ENCODE results near the gene CSRP1.

CSRP1 gene

GRCh38 chr1:201469645-201470074 lies 37.3 kb downstream of the CSRP1 start:
- TF ChIP-seq CTCF (conservative IDR thresholded peaks at IDR 0.05; ENCODE audit: low read depth, low read length) = no peak
- DNase-seq (ENCODE audit: low read depth) = no peak
- peak overlapping the region; percentile 92 for H3K4me3 ChIP-seq (ENCODE audit: low read depth, low read length)

- H3K4me3 ChIP-seq (ENCODE audit: low read depth, low read length) = peak within 1 kb of the TSS; percentile 92
- peak; percentile 1 for TF ChIP-seq CTCF (conservative IDR thresholded peaks at IDR 0.05; ENCODE audit: low read depth, low read length)
- peak; percentile 95 for DNase-seq (ENCODE audit: low read depth)
Observed at GRCh38 chr1:201468844-201469644, 37.9 kb downstream of the CSRP1 start, which contains the start of gene PHLDA3. TSS of gene PHLDA3 (minus strand) at chr1:201469188. CDS start at chr1:201468786, 402 bp downstream.

- TF ChIP-seq CTCF (conservative IDR thresholded peaks at IDR 0.05; ENCODE audit: low read depth, low read length) = no peak
- DNase-seq (ENCODE audit: low read depth) = no peak
- peak overlapping the region; percentile 92 for H3K4me3 ChIP-seq (ENCODE audit: low read depth, low read length)
Observed at GRCh38 chr1:201468501-201468843, 38.5 kb downstream of the CSRP1 start.

- no peak for TF ChIP-seq CTCF (conservative IDR thresholded peaks at IDR 0.05; ENCODE audit: low read depth, low read length)
- no peak for DNase-seq (ENCODE audit: low read depth)
- peak overlapping the region; percentile 92 for H3K4me3 ChIP-seq (ENCODE audit: low read depth, low read length)
Observed at GRCh38 chr1:201466492-201466891, 40.4 kb downstream of the CSRP1 start.

- TF ChIP-seq CTCF (conservative IDR thresholded peaks at IDR 0.05; ENCODE audit: low read depth, low read length) = no peak
- peak overlapping the region; percentile 92 for H3K4me3 ChIP-seq (ENCODE audit: low read depth, low read length)
- DNase-seq (ENCODE audit: low read depth) = no peak
Observed at GRCh38 chr1:201465698-201466290, 41.1 kb downstream of the CSRP1 start.

- H3K4me3 ChIP-seq (ENCODE audit: low read depth, low read length) = no peak overlapping the region
- DNase-seq (ENCODE audit: low read depth) = peak; percentile 34
Observed at GRCh38 chr1:201463071-201463552, 43.8 kb downstream of the CSRP1 start.

More at GRCh38 chr1:201463071-201463552, 43.8 kb downstream of the CSRP1 start:
- peak; percentile 41 for TF ChIP-seq CTCF (conservative IDR thresholded peaks at IDR 0.05; ENCODE audit: low read depth, low read length)

Data from choroid plexus epithelial cell (primary cell).